Endothelial cell of umbilical vein (primary cell): ENCODE measurements around the gene KDM5B. TPM values are rescaled to one million over a fixed set of nuclear protein-coding genes. Genes with fewer than 3 reads are reported as not detected.

ENCODE experiments used
- BruUV-seq: library from RNA; stranded (reverse); fragments of 400-500 nt; replicated peaks from 2 replicates; lab custom pipeline; 2021; lab: Mats Ljungman, UMichigan
- CTCF ChIA-PET: fragments of 300-600, 350-600 bp; sonication (Branson Sonifier 250); formaldehyde crosslinking; loops from one replicate; lab custom pipeline; 2021; ENCODE audit warnings: antibody characterized with exemption, inconsistent platforms; lab: Charles Lee
- POLR2A ChIA-PET: fragments of 300-600, 350-600 bp; sonication (Branson Sonifier 250); formaldehyde crosslinking; loops from one replicate; lab custom pipeline; 2021; ENCODE audit warnings: antibody characterized with exemption, inconsistent platforms; lab: Charles Lee
- DNase-seq: peaks from one replicate; pipeline ENCODE4 v3.0.0-alpha.2; 2011; ENCODE audit warnings: low read depth, low spot score
- FAIRE-seq: peaks from 2 replicates; lab custom pipeline; 2011; peaks lifted over from hg19 to GRCh38; lab: Jason Lieb, UNC
- H2AFZ ChIP-seq: 2 replicates; pipeline ENCODE4 v1.6.0; 2012; ENCODE audit warnings: low read depth, low read length, control low read depth, inconsistent platforms
- H3K27ac ChIP-seq: 2 replicates; pipeline ENCODE4 v1.5.1; 2011; ENCODE audit warnings: low read depth, mild to moderate bottlenecking, control low read depth, low read length, moderate library complexity; ENCODE audit not compliant: insufficient read depth
- H3K27me3 ChIP-seq, 2 experiments: 2 replicates each; pipeline versions ENCODE4 v1.6.0 to v1.6.1; 2011; ENCODE audit warnings: low read length in 2 of 2, mixed read lengths in 1 of 2; ENCODE audit not compliant: control insufficient read depth in 2 of 2, insufficient read depth in 2 of 2
- H3K36me3 ChIP-seq, 2 experiments: 2 replicates in 1 of 2; 3 replicates in 1 of 2; pipeline ENCODE4 v1.5.1; 2011; ENCODE audit warnings: low read length in 2 of 2, mild to moderate bottlenecking in 1 of 2, moderate library complexity in 1 of 2; ENCODE audit not compliant: control insufficient read depth in 2 of 2, insufficient read depth in 2 of 2; ENCODE audit errors: extremely low read depth in 1 of 2
- H3K4me1 ChIP-seq: 3 replicates; pipeline ENCODE4 v1.5.1; 2011; ENCODE audit warnings: mild to moderate bottlenecking, low read length; ENCODE audit not compliant: control insufficient read depth, insufficient read depth; ENCODE audit errors: extremely low read depth
- H3K4me2 ChIP-seq: 2 replicates; pipeline ENCODE4 v1.6.1; 2011; ENCODE audit warnings: low read length, control low read depth, mixed read lengths; ENCODE audit not compliant: insufficient read depth
- H3K4me3 ChIP-seq, 3 experiments: fragments of 200-600 bp in 1 of 3; sonication (generic), shearing (Covaris generic) in 1 of 3; replicated peaks in 1 of 3; 2 replicates each; pipeline ENCODE4 v1.5.1; 2011 to 2016; ENCODE audit warnings: control low read depth in 3 of 3, low read length in 3 of 3, mild to moderate bottlenecking in 2 of 3, inconsistent platforms in 1 of 3, low read depth in 1 of 3, moderate library complexity in 1 of 3; ENCODE audit not compliant: insufficient read depth in 1 of 3
- H3K79me2 ChIP-seq: 2 replicates; pipeline ENCODE4 v1.6.0; 2012; ENCODE audit warnings: low read length, inconsistent platforms; ENCODE audit not compliant: control insufficient read depth, insufficient read depth
- H3K9ac ChIP-seq: replicated peaks from 2 replicates; pipeline ENCODE3; 2011; ENCODE audit warnings: low read length, control low read depth; ENCODE audit not compliant: insufficient read depth; ENCODE audit errors: extremely low read depth
- H3K9me1 ChIP-seq: replicated peaks from 3 replicates; pipeline ENCODE4 v1.6.0; 2011; ENCODE audit warnings: mild to moderate bottlenecking, low read length; ENCODE audit not compliant: control insufficient read depth, insufficient read depth; ENCODE audit errors: extremely low read depth
- H3K9me3 ChIP-seq: replicated peaks from 2 replicates; pipeline ENCODE4 v1.5.1; 2012; ENCODE audit warnings: low read length, inconsistent platforms; ENCODE audit not compliant: control insufficient read depth, insufficient read depth
- H4K20me1 ChIP-seq: replicated peaks from 2 replicates; pipeline ENCODE3; 2011; ENCODE audit warnings: mild to moderate bottlenecking, low read length; ENCODE audit not compliant: control insufficient read depth, insufficient read depth; ENCODE audit errors: extremely low read depth
- EZH2 ChIP-seq: IDR thresholded peaks from 2 replicates; pipeline ENCODE4 v1.6.1; 2012; ENCODE audit warnings: borderline replicate concordance, low read depth, mild to moderate bottlenecking, moderate library complexity, low read length, inconsistent platforms; ENCODE audit not compliant: severe bottlenecking
- FOS ChIP-seq: IDR thresholded peaks from 2 replicates; pipeline ENCODE4 v1.6.1; 2011; ENCODE audit warnings: mild to moderate bottlenecking, low read length, moderate library complexity, borderline replicate concordance; ENCODE audit not compliant: insufficient read depth
- GATA2 ChIP-seq: IDR thresholded peaks from 2 replicates; pipeline ENCODE4 v1.7.0; 2011; ENCODE audit warnings: low read depth, mild to moderate bottlenecking, moderate library complexity, mixed read lengths, low read length; ENCODE audit not compliant: insufficient read length, insufficient read depth
- JUN ChIP-seq: IDR thresholded peaks from 2 replicates; pipeline ENCODE4 v1.6.1; 2011; ENCODE audit warnings: borderline replicate concordance, low read depth; ENCODE audit not compliant: insufficient read length, insufficient read depth
- MYC ChIP-seq: IDR thresholded peaks from one replicate; pipeline ENCODE4 v1.6.1; 2011; ENCODE audit warnings: mild to moderate bottlenecking, low read depth, low read length
- POLR2A ChIP-seq: IDR thresholded peaks from 2 replicates; pipeline ENCODE4 v1.6.1; 2012; ENCODE audit warnings: low read depth, mild to moderate bottlenecking, control low read depth, low read length
- POLR2AphosphoS5 ChIP-seq: IDR thresholded peaks from 2 replicates; pipeline ENCODE4 v1.6.1; 2012; ENCODE audit warnings: low read depth, mild to moderate bottlenecking, control low read depth, low read length, moderate library complexity; ENCODE audit not compliant: insufficient read depth
- dilution Hi-C: fragments of 300-500 bp; cut with MboI; formaldehyde crosslinking; loops from one replicate; pipeline ENCODE4 v1.15.0; 2019; ENCODE audit warnings: low sequenced_read_pairs; ENCODE audit not compliant: extremely low pct_ligation_motif_present
- intact Hi-C: fragments of 100-400 bp; cut with micrococcal nuclease; formaldehyde crosslinking; loops from one replicate; pipeline ENCODE4 v1.10.0; 2022
- polyA plus RNA-seq, 4 experiments: library from polyadenylated mRNA; depleted of rRNA in 3 of 4; stranded (reverse) in 3 of 4; unstranded in 1 of 4; fragments of >200 nt; gene quantifications; 2 replicates each; pipeline versions ENCODE4 v1.2.1 to v1.2.3, GENCODE V29; 2011 to 2012; ENCODE audit warnings: missing spikeins in 1 of 4
- total RNA-seq: library from RNA; stranded (reverse); gene quantifications from 2 replicates; pipeline ENCODE4 v1.2.3, GENCODE V29; 2021
- TF ChIP-seq, protein P1 (sequence below), 2 donors: IDR thresholded peaks; 1 replicate in 1 of 2; 2 replicates in 1 of 2; pipeline ENCODE4 v1.5.1; 2011; ENCODE audit warnings: low read length in 2 of 2, mild to moderate bottlenecking in 2 of 2, moderate library complexity in 2 of 2, control low read depth in 1 of 2, inconsistent platforms in 1 of 2, low read depth in 1 of 2; ENCODE audit not compliant: insufficient read depth in 1 of 2; ENCODE audit errors: extremely low read depth in 1 of 2
- TF ChIP-seq, protein P2 (sequence below): IDR thresholded peaks from 2 replicates; pipeline ENCODE4 v1.6.1; 2011; ENCODE audit not compliant: insufficient read depth, insufficient read length

Gene KDM5B
- total and polyA plus RNA-seq, 2 donors (not counting 3 experiments of a cell fraction or from before 2014, with no cell fraction given) = 25.2 to 65.5 TPM

DNA sequence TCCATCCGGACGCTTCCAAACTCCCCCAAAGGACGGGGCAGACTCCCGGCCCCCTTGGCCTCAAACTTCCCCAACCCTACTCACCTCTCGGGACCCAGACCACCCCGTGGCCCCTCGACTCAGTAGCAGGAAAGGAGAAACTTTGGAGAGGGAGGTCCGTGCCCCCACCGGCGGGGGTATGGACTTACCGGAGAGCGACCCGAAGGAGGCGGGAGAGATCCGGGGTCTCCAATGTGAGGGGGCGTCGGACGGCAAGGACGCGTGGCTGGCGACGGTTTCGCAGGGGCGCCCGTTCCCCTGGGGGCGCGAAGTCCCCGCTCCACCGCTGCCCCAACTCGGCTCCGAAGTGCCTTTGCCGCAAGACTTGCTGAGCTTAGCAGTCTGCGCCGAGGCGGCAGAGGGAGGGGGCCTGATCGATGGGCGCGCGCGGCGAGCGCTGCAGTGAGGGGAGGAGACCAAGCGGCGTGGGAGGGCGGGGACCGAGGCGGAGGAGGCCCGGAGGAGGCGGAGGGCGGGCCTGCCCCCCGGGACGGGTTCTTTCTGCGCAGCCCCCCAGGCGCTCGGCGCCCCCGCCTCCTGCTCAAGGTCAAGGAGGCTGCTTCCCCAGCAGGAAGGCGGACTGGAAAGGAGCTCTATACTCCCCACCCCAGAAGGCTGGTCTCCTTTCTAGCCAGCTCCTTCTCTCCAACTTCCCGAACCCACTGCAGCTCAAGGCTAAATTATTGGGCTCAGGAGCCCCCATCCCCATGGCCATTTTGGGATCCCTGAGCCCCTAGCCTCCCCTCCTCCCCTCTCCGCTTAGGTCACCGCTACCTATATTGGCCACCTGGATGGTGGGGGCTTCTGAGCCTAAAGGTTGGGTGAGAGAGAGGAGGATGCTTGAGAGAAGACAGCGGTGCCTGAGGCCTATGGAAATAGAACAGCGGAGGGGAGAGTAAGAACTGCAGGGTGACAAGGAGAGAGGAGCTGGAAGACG, 97.9 kb downstream of the KDM5B start, which contains the start of gene SYT2:
Gene SYT2, minus strand, starts transcription at position 385 of the 976 bp plus-strand sequence. CDS start 104,682 bp downstream, outside the sequence.
- dilution Hi-C loops = no loop called here
- H3K4me3 ChIP-seq = peak within 1 kb of the TSS in 1 of 3 experiments; percentile 13
- ChIA-PET POLR2A (no interaction called here), CTCF (interaction anchor here (0.6 to 3.0 kb wide), 6 partner anchors 10 to 369 kb away, joined by 3 to 16 read pairs (median 4); no protein-coding TSS in a partner anchor)
- no peak within 1 kb of the TSS for H3K27ac ChIP-seq
- H4K20me1 ChIP-seq = no peaks in the 10 kb centered on the region
- H3K9ac ChIP-seq = no peak within 1 kb of the TSS
- FAIRE-seq (no peak), DNase-seq (peak; percentile 21)
- no peaks in the 10 kb centered on the region for H3K79me2 ChIP-seq
- intact Hi-C loops = no loop called here
- no peaks in the 10 kb centered on the region for H3K36me3 ChIP-seq
- BruUV-seq = no TSS peak
- no peaks in the 10 kb centered on the region for H3K9me1 ChIP-seq
- H3K27me3 ChIP-seq = peaks cover 41 to 55% of the 10 kb centered on the region in 2 experiments
- peak within 1 kb of the TSS; percentile 34 for H3K4me2 ChIP-seq
- no peaks in the 10 kb centered on the region for H3K9me3 ChIP-seq
- TF ChIP-seq EZH2 (peak; percentile 96), GATA2 (no peak)
- H2AFZ ChIP-seq = peak within 1 kb of the TSS; percentile 25
- peaks cover 20% of the 10 kb centered on the region for H3K4me1 ChIP-seq

DNA sequence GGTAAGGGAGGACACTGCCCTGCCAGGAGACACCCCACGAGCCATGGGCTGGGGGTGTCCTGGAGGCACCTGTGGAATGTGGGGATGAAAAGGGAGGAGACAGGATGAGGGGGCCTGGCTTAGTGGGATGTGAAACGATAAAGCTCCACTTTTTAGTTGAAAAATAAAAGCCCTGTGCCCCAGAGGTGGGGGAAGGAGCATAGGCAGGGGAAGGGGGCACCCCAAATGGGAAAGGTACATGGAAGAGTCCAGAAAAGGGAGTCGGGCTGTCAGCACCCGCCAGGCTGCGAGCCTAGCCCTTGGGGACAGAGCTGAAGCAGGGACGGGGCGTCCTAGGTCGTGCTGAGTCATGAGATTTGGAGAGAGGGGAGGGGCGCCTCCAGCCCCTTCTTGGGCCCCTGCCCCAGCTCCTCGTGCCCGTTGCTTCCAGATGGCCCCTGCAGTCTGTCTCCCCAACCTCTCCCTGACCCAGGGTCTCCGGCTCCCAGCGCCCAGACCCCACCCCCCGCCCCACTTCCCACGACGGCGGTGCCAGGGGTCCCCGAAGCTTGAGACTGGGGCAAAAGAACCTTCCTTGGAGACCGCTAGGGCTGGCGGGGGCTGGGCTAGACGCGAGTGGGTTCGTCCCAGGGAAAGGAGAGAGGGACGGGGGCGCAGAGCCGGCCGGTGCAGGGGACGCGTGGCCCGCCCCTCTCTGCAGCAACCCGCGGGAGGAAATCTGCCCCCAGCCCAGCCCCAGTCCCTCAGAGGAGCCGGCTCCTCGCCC, 98.8 kb downstream of the KDM5B start:
- H4K20me1 ChIP-seq = no peaks in the 10 kb centered on the region
- no peaks in the 10 kb centered on the region for H3K79me2 ChIP-seq
- no peaks in the 10 kb centered on the region for H3K36me3 ChIP-seq
- no TSS peak for BruUV-seq
- peaks cover 41 to 57% of the 10 kb centered on the region in 2 experiments for H3K27me3 ChIP-seq
- H3K4me3 ChIP-seq = no peak overlapping the region
- POLR2A ChIA-PET = no interaction called here
- no peak overlapping the region for H3K4me2 ChIP-seq
- DNase-seq (no peak), FAIRE-seq (no peak)
- no peak overlapping the region for H3K27ac ChIP-seq
- no peak overlapping the region for H2AFZ ChIP-seq
- H3K4me1 ChIP-seq = peaks cover 20% of the 10 kb centered on the region
- no peak for TF ChIP-seq MYC
- TF ChIP-seq POLR2A = no peak
- TF ChIP-seq, protein P1, sequence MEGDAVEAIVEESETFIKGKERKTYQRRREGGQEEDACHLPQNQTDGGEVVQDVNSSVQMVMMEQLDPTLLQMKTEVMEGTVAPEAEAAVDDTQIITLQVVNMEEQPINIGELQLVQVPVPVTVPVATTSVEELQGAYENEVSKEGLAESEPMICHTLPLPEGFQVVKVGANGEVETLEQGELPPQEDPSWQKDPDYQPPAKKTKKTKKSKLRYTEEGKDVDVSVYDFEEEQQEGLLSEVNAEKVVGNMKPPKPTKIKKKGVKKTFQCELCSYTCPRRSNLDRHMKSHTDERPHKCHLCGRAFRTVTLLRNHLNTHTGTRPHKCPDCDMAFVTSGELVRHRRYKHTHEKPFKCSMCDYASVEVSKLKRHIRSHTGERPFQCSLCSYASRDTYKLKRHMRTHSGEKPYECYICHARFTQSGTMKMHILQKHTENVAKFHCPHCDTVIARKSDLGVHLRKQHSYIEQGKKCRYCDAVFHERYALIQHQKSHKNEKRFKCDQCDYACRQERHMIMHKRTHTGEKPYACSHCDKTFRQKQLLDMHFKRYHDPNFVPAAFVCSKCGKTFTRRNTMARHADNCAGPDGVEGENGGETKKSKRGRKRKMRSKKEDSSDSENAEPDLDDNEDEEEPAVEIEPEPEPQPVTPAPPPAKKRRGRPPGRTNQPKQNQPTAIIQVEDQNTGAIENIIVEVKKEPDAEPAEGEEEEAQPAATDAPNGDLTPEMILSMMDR (IDR thresholded peaks at IDR 0.05; ENCODE audit: extremely low read depth in 1 of 2, insufficient read depth in 1 of 2, low read depth in 1 of 2, low read length in 2 of 2) = no peak
- no peak for TF ChIP-seq EZH2
- TF ChIP-seq GATA2 = no peak
- TF ChIP-seq FOS = no peak
- TF ChIP-seq JUN = no peak
- TF ChIP-seq POLR2AphosphoS5 = no peak
- TF ChIP-seq, protein P2, sequence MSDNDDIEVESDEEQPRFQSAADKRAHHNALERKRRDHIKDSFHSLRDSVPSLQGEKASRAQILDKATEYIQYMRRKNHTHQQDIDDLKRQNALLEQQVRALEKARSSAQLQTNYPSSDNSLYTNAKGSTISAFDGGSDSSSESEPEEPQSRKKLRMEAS = no peak
- dilution Hi-C loops = no loop called here
- H3K9ac ChIP-seq = no peak overlapping the region
- intact Hi-C loops = no loop called here
- H3K9me3 ChIP-seq = no peaks in the 10 kb centered on the region
- CTCF ChIA-PET = interaction anchor here (1.3 to 3.0 kb wide), 3 partner anchors 10 to 245 kb away, joined by 3 to 16 read pairs (median 4); no protein-coding TSS in a partner anchor
- no peaks in the 10 kb centered on the region for H3K9me1 ChIP-seq
